ENCODE measurements around the gene ATAT1. TPM values are rescaled to one million over a fixed set of nuclear protein-coding genes. Genes with fewer than 3 reads are reported as not detected.

Gene ATAT1
- total and polyA plus RNA-seq, 2 of the 13 experiments (the other 11 are each of a cell fraction or from before 2014, with no cell fraction given): 9.2 to 23.6 TPM

GRCh38 chr6:30599625-30600324 is 26.9 kb upstream of the ATAT1 start:
- Histone ChIP-seq H3K36me3 (replicated peaks in 1 of 2; ENCODE audit: control insufficient read depth in 1 of 2, insufficient read depth in 2 of 2, low read length in 2 of 2) (peaks cover 33 to 40% of the 10 kb centered on the region in 2 experiments), H3K9ac (ENCODE audit: insufficient read depth, low read depth, low read length) (no peak overlapping the region), H3K27me3 (ENCODE audit: control insufficient read depth in 1 of 2, insufficient read depth in 2 of 2, low read length in 2 of 2) (no peaks in the 10 kb centered on the region), H3K4me1 (ENCODE audit: insufficient read depth, low read length) (no peaks in the 10 kb centered on the region), H3K79me2 (ENCODE audit: insufficient read depth, low read length) (no peaks in the 10 kb centered on the region), H3K9me3 (ENCODE audit: low read length) (no peaks in the 10 kb centered on the region), H2AFZ (ENCODE audit: low read length) (no peak overlapping the region), H3K4me3 (replicated peaks in 1 of 3; ENCODE audit: insufficient read depth in 1 of 3, low read depth in 2 of 3, low read length in 3 of 3) (no peak overlapping the region), H3K4me2 (ENCODE audit: low read depth, low read length) (no peak overlapping the region), H4K20me1 (ENCODE audit: insufficient read depth, low read length) (no peaks in the 10 kb centered on the region), H3K27ac (ENCODE audit: extremely low read length, insufficient read depth, low read length) (no peak overlapping the region)
- no TSS peak for BruUV-seq (replicated peaks)
- TF ChIP-seq SOX5 (CRISPR knock-in tag; IDR thresholded peaks at IDR 0.05; ENCODE audit: borderline replicate concordance) (no peak), POLR2A (IDR thresholded peaks at IDR 0.05; ENCODE audit: insufficient read depth in 1 of 2, low read depth in 2 of 2, low read length in 2 of 2) (peak in 1 of 2 experiments; percentile 43; a peak in 1 of 4 replicates), ZBTB33 (CRISPR knock-in tag; IDR thresholded peaks at IDR 0.05) (peak; percentile 59; the same call in 1 of the 2 replicates), POLR2AphosphoS5 (IDR thresholded peaks at IDR 0.05; ENCODE audit: low read depth, low read length) (peak; percentile 7; the same call in 1 of the 2 replicates), POLR2G (IDR thresholded peaks at IDR 0.05; ENCODE audit: low read depth, low read length) (peak; percentile 58), NFIC (IDR thresholded peaks at IDR 0.05; ENCODE audit: low read length) (no peak)
- FAIRE-seq (no peak), ATAC-seq (no peak), DNase-seq (ENCODE audit: low spot score) (no peak)
- in situ Hi-C loops (cut with HindIII; ENCODE audit: extremely low pct_ligation_motif_present, low pct_unique_long_range_greater_than_20kb): loop anchor here (5.0 kb wide), 1 partner anchor 117 kb away; no protein-coding TSS in a partner anchor
- ChIA-PET POLR2A (interaction anchor here (0.6 to 10.8 kb wide), 12 partner anchors 9 to 201 kb away, joined by 3 to 172 read pairs (median 5); partner anchors contain the start of genes ABCF1 and DHX16), CTCF (ENCODE audit: low intra/inter-chr PET ratio, low total read pairs) (no interaction called here)
- 97% methylated on average over 13 of the region's 13 CpGs for WGBS (ENCODE audit: low lambda C conversion rate)
- intact Hi-C loops (cut with micrococcal nuclease; ENCODE audit: unreplicated experiment): no loop called here
